Gastrocnemius medialis (tissue), 4 donors: ENCODE measurements around the gene RPS6KA4.

ENCODE experiments used
- POLR2A ChIP-seq, 2 donors: fragments of 450-650 bp; IDR thresholded peaks; one replicate each; pipeline ENCODE4 v1.6.1; 2017; ENCODE audit warnings: antibody characterized with exemption in 2 of 2, mild to moderate bottlenecking in 2 of 2, moderate library complexity in 2 of 2
- TF ChIP-seq, protein P1 (sequence below), 5 experiments: fragments of 450-650 bp in 3 of 5; fragments of 200-600 bp in 2 of 5; sonication (generic) in 2 of 5; IDR thresholded peaks in 4 of 5; conservative IDR thresholded peaks in 1 of 5; 1 replicate in 4 of 5; 2 replicates in 1 of 5; pipeline ENCODE4 v1.5.1; 2016 to 2019; ENCODE audit warnings: antibody characterized with exemption in 5 of 5, mild to moderate bottlenecking in 3 of 5, moderate library complexity in 3 of 5

DNA sequence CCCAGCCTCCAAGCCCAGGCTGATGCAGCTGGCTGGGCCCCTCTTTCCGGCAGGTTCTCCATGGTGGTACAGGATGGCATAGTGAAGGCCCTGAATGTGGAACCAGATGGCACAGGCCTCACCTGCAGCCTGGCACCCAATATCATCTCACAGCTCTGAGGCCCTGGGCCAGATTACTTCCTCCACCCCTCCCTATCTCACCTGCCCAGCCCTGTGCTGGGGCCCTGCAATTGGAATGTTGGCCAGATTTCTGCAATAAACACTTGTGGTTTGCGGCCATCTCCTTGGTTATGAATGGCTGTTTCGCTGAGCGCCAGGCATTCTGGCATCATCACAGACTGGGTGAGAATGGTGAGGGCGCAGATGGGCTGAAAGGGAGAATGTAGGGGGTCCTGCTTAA is 37.4 kb upstream of the RPS6KA4 start:
- TF ChIP-seq, protein P1, sequence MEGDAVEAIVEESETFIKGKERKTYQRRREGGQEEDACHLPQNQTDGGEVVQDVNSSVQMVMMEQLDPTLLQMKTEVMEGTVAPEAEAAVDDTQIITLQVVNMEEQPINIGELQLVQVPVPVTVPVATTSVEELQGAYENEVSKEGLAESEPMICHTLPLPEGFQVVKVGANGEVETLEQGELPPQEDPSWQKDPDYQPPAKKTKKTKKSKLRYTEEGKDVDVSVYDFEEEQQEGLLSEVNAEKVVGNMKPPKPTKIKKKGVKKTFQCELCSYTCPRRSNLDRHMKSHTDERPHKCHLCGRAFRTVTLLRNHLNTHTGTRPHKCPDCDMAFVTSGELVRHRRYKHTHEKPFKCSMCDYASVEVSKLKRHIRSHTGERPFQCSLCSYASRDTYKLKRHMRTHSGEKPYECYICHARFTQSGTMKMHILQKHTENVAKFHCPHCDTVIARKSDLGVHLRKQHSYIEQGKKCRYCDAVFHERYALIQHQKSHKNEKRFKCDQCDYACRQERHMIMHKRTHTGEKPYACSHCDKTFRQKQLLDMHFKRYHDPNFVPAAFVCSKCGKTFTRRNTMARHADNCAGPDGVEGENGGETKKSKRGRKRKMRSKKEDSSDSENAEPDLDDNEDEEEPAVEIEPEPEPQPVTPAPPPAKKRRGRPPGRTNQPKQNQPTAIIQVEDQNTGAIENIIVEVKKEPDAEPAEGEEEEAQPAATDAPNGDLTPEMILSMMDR (IDR thresholded peaks at IDR 0.05 in 4 of 5, conservative IDR thresholded peaks at IDR 0.05 in 1 of 5): no peak
- TF ChIP-seq POLR2A (IDR thresholded peaks at IDR 0.05): no peak
